ENCODE measurements around the gene ST6GALNAC4. TPM values are rescaled to one million over a fixed set of nuclear protein-coding genes. Genes with fewer than 3 reads are reported as not detected.

ST6GALNAC4 gene
- total RNA-seq, 1 experiment from 2014 or later, result 31.9 TPM

- no peak for DNase-seq (ENCODE audit: low spot score)
- in situ Hi-C loops (cut with HindIII; ENCODE audit: low sequenced_read_pairs), result loop anchor here (25.0 kb wide), 1 partner anchor 188 kb away; no protein-coding TSS in a partner anchor
Observed at GRCh38 chr9:127949827-127950512, 33.1 kb upstream of the ST6GALNAC4 start.

DNA sequence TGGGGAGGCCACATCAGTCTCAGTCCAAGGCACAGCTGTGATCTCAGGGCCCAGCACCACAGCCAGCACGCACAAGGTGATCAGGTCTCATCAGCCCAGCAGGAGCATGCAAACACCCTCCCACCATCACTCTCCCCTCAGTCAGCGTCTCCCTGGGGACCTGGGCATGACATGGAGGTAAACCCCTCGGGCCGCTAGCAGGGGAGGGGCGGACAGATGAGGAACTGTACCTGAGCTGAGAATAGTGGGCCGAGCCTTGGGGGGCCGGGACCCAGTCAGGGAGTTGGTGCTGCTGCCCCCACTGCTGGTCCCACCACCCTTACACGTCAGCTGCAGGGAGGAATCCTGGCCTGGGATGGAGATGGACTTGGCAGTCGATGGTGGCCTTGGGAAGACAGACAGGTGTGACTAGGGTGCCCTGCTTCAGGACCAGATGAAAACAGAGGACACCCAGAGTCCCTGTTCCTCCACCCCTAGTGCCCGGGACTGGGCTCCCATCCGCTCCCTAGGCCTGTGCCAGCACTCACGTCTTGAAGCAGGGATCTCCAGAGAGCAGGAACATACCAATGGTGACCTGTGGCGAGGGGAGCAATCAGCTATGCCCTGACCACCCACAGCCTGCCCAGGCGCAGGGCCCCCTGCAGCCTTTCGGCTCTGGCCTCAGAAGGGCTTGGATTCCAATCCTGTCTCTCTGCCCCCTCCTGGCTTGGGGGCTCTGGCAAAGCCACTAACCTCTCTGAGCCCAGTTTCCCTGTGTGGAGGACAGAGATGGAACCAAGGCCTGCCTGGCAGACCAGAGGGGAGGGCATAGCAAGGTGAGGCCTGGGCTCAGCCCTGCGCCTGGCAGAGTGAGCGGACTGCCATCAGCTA, 31.2 kb upstream of the ST6GALNAC4 start:
- in situ Hi-C loops (cut with HindIII; ENCODE audit: low sequenced_read_pairs), result loop anchor here (25.0 kb wide), 1 partner anchor 186 kb away; no protein-coding TSS in a partner anchor
- no peak for DNase-seq (ENCODE audit: low spot score)

DNA sequence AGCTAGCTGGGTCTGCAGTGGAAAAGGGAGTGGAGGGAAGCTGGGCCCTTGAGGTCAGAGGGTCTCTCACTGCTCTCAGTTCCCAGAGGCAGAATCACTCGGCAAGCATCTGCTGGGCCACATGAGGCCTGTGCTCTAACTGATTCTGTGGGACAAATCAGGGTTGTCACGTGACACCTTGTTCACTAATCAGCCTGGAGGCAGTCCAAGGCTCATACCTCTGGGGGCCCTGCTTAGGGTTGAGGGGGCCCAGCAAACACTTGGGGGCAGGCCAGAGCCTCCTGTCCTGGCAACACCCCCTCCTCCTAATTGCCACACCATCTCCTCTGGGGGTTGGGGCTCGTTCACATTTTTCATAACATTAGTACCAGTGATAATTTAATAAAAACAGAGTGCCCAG, 29.9 kb upstream of the ST6GALNAC4 start:
- in situ Hi-C loops (cut with HindIII; ENCODE audit: low sequenced_read_pairs), result loop anchor here (25.0 kb wide), 1 partner anchor 184 kb away; no protein-coding TSS in a partner anchor
- no peak for DNase-seq (ENCODE audit: low spot score)

DNA sequence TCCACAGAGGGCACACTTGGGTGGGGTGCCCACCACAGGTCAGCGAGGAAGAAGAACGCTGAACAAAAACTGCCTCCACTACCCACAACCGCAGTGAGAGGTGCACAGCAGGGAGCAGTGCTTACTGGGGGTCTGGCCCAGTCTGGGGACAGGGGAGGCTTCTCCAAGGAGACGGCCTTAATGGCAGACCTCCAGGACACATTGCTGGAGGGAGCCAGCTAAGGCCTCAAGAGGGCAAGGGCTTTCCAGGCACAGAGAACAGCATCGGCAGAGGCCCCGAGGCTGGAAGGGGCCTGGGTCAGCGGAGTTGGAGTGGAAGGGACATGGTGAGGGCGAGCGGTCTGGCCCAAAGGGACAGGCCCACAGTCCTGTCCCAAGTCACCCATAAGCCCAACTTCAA, 29.1 kb upstream of the ST6GALNAC4 start:
- no peak for DNase-seq (ENCODE audit: low spot score)
- in situ Hi-C loops (cut with HindIII; ENCODE audit: low sequenced_read_pairs), result loop anchor here (25.0 kb wide), 1 partner anchor 184 kb away; no protein-coding TSS in a partner anchor

DNA sequence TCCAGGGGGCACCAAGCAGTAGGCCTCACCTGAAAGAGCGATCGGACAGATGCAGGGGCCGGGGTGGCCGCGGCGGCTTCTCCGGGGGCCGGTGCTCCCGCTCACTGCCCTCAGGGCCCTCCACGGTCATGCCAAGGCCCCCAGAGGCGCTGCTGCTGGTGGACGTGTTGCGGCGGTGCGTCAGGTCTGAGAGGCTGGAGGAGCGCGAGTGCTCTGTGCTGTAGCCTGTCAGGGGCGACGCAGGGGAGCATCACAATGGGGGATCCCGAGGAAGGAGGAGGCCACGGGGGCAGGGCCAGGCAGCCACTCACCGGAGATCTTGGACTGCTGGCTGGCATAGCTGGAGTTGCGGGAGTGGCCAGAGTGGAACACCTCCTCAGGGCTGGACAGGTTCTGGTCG, 28.5 kb upstream of the ST6GALNAC4 start:
- in situ Hi-C loops (cut with HindIII; ENCODE audit: low sequenced_read_pairs), result loop anchor here (25.0 kb wide), 1 partner anchor 183 kb away; no protein-coding TSS in a partner anchor
- DNase-seq (ENCODE audit: low spot score), result no peak

DNA sequence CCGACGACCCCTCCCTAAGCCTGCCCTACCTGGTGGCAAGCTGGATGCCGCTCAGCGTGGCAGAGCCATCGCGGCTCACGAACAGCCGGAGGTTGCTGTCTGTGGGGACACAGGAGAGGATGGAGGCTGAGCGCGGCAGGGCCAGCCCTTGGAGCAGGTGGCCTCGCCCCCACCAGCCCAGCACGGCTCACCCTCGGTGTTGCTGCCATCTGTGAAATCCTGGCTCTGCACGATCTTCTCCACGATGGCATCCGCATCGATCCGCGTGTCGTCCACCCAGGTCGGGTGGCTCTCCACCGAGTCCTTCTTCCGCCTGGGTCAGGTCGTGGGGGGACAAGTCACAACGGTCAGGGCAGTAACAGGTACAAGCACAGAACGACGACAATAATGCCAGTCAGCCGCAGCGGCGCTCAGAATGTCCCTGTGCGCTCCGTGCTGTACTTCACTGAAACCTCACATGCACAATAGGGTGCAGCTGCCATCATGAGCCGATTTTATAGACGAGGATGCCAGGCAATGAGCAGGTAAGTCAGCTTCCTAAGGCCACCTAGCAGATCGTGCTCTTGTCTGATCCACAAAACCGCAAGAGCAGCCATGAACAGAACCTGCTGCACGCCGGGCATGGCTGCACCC, 27.9 kb upstream of the ST6GALNAC4 start:
- in situ Hi-C loops (cut with HindIII; ENCODE audit: low sequenced_read_pairs), result loop anchor here (25.0 kb wide), 1 partner anchor 182 kb away; no protein-coding TSS in a partner anchor
- DNase-seq (ENCODE audit: low spot score), result peak; percentile 58

GRCh38 chr9:127943731-127944144, 26.9 kb upstream of the ST6GALNAC4 start:
- peak; percentile 83 for DNase-seq (ENCODE audit: low spot score)
- in situ Hi-C loops (cut with HindIII; ENCODE audit: low sequenced_read_pairs), result loop anchor here (25.0 kb wide), 1 partner anchor 181 kb away; no protein-coding TSS in a partner anchor

DNA sequence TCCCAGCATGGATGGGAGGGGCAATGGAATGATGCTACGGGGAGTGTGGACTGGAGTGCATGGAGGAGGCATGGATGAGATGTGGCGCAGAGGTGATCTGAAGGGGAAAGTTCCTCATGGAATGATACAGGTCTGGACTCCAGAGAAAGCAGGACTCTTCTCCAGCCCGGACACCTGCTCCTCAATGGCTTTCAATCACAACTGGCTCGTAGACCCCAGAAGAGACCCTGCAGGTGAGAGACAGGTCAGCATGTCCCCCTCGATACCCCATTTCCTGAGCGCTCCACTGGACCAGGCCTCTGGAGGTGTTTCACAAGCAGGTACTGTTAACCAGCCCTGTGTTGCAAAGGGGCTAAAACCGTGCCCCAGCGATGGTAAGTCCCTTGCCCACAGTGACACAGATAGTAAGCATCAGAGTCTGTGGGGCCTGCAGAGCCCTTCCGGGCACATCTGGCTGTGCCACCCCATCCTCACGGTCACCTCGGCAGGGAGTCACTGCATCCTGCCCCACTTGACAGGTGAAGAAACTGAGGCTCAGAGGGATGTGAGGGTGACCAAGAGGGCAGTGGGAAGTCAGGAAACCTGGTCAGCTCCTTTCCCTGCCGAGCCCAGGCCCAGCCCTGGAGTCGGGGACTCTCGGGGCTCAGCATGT, 26.3 kb upstream of the ST6GALNAC4 start:
- in situ Hi-C loops (cut with HindIII; ENCODE audit: low sequenced_read_pairs), result loop anchor here (25.0 kb wide), 1 partner anchor 181 kb away; no protein-coding TSS in a partner anchor
- DNase-seq (ENCODE audit: low spot score), result no peak

GRCh38 chr9:127942216-127943010, 25.6 kb upstream of the ST6GALNAC4 start:
- in situ Hi-C loops (cut with HindIII; ENCODE audit: low sequenced_read_pairs), result loop anchor here (25.0 kb wide), 1 partner anchor 180 kb away; no protein-coding TSS in a partner anchor
- peak; percentile 77 for DNase-seq (ENCODE audit: low spot score)

- in situ Hi-C loops (cut with HindIII; ENCODE audit: low sequenced_read_pairs), result loop anchor here (25.0 kb wide), 1 partner anchor 180 kb away; no protein-coding TSS in a partner anchor
- DNase-seq (ENCODE audit: low spot score), result no peak
Observed at GRCh38 chr9:127941961-127942215, 25.0 kb upstream of the ST6GALNAC4 start.

DNA sequence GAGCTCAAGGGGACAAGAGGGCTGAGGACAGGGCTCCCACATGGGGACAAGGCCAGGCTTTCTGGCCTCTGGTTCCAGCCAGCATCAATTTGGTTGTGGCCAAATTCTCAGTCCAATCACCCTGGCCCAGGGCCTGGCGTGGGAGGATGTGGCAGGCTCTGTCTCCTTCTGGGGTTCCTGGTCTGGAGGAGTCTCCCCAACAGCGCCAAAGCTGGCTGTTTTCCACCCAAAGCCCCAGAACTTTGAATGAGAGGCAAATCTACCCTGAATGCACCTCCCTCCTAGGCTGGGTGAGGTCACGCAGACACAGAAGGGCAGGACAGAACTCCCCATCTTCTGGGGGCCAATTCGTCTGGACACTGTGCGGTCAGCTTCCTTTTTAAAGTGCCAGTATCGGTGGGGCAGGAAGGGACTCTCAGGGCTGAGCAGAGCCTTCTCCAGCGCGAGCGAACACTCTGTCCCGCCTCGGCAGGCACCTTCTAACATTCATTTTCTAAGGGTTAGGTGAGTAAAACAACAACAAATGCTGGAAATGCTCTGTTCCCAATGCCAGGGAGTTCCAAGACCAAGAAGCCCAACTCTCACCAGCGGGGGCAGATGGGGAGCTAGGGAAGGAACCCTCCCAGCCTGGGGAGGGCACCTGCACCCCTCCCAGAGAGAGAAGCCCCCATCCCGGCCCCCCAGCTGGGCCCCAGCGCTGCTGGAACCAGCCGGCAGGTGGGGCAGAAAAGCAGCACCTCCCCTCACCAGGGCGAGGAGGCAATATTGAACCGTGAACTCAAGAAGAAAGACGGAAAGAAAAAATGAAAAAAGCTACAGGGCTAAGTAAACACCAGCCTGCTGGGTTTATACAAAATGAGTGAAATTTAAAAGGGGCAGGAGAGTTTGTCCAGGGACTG, 24.5 kb upstream of the ST6GALNAC4 start:
- DNase-seq (ENCODE audit: low spot score), result no peak
- in situ Hi-C loops (cut with HindIII; ENCODE audit: low sequenced_read_pairs), result loop anchor here (25.0 kb wide), 1 partner anchor 179 kb away; no protein-coding TSS in a partner anchor

DNA sequence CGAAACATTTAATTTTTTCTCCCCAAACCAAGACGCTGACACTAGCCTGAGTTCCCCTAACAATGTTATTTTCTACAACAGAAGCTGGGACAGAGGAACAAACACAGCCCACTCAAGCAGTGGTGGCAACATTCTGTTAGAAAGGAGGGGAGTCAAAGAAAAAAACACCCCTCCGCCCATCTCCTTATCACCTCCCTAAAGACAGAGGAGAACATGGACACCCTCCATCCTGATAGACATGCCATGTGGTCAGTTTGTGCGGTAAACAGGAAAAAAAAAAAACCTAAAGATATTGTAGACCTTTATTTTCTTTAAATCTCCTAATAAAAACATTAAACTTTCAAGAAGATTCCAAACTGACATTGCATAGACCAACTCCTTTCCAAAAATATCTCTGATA, 23.8 kb upstream of the ST6GALNAC4 start:
- no peak for DNase-seq (ENCODE audit: low spot score)
- in situ Hi-C loops (cut with HindIII; ENCODE audit: low sequenced_read_pairs), result loop anchor here (25.0 kb wide), 1 partner anchor 178 kb away; no protein-coding TSS in a partner anchor

GRCh38 chr9:127938298-127938690, 21.5 kb upstream of the ST6GALNAC4 start:
- in situ Hi-C loops (cut with HindIII; ENCODE audit: low sequenced_read_pairs), result loop anchor here (25.0 kb wide), 1 partner anchor 176 kb away; no protein-coding TSS in a partner anchor

GRCh38 chr9:127937388-127938297, 20.8 kb upstream of the ST6GALNAC4 start, which contains the start of gene DPM2:
Gene DPM2 (minus strand): TSS chr9:127937854. CDS start chr9:127937820, 34 bp downstream.
- in situ Hi-C loops (cut with HindIII; ENCODE audit: low sequenced_read_pairs), result loop anchor here (25.0 kb wide), 1 partner anchor 175 kb away; no protein-coding TSS in a partner anchor
- peak; percentile 85 for DNase-seq (ENCODE audit: low spot score)

More at GRCh38 chr9:127938298-127938690, 21.5 kb upstream of the ST6GALNAC4 start:
- DNase-seq (ENCODE audit: low spot score), result no peak

DNA sequence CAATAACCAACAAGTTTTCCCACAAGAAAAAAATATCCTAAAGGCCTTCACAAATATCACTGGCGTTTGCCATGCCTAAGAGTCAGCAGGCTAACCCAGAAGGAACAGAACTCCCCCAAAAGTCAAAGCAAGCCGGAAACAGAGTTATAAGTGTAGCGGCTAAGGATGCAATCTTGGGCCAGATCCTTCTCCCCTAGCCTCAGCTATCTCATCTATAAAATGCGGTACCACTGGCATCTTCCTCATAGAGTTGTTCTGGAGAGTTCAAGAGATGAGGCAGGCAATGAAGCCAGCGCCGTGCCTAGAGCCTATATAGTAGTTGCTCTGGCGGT, 20.2 kb upstream of the ST6GALNAC4 start:
- DNase-seq (ENCODE audit: low spot score), result no peak
- in situ Hi-C loops (cut with HindIII; ENCODE audit: low sequenced_read_pairs), result loop anchor here (25.0 kb wide), 1 partner anchor 175 kb away; no protein-coding TSS in a partner anchor

DNA sequence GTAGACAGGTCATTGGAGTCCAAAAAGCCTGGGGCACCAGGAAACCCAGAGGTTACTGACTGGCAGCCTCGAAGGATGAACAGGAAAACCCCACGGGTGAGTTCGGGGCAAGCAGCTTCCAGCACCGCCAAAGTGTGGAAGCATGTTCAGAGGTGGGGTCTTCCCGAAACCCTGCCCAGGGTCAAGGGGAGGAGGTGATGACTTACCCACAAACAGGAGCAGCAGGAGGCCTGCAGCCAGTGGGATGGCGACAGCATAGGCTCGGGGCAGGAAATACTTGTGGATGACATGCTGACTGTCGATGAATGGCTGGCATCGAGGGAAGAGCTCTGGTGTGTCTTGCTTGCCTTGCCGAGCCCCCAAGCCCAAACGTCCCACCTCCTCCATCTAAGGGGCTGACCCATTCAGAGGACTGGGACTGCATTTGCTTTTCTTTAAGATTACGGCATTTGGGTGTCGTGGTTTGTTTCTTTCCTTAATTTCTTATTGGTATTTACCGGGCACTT, 19.6 kb upstream of the ST6GALNAC4 start:
- no peak for DNase-seq (ENCODE audit: low spot score)
- in situ Hi-C loops (cut with HindIII; ENCODE audit: low sequenced_read_pairs), result loop anchor here (25.0 kb wide), 1 partner anchor 174 kb away; no protein-coding TSS in a partner anchor

All from G401 (cell line).